Measurements from ENCODE around the gene FIGLA. TPM values are rescaled to one million over a fixed set of nuclear protein-coding genes. Genes with fewer than 3 reads are reported as not detected.

The FIGLA gene
- total RNA-seq, 4 donors from 2014 or later: not detected

DNA sequence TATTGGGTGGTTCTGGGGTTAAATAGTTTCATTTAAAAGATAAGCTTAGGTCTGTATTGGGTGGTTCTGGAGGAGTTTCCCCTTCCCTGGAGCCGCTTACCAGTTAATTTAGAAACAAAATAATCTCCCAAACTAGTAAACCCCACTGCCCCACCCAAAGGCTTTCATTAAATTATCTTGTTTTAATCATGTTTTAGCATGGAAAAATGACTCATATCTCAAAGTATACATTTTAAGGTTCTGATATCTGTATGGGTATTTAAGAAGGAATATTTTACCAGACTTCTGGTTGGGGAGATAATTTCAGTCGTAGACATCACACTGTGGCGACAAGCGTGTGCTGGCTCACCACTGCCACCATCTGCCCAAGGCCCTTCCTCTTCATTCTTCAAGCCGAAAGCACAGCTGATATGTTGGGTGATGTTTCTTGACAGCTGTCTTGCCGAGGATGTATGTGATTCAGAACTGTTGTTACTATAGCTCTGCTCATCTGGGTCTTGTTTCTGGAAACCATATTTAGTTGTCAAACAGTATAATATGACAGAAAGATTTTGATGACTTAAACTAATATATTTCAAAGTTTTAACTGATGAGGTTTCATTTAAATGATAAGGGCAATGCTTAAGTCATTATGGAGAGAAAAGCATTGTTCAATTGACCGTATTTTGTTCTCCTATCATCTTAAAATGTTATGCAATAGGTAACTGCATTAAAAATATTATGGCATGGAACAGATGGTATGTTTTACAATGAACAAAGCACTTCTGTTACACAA is 5.1 kb downstream of the FIGLA start:
- intact Hi-C loops (cut with DNase I; ENCODE audit: low total_unique reads): no loop called here
- no peak overlapping the region for H3K4me3 ChIP-seq (ENCODE audit: low read depth, poor library complexity, severe bottlenecking)
- 14 to 18% methylated on average over 7 of the region's 7 CpGs for WGBS, 2 donors
- DNase-seq (ENCODE audit: low spot score in 2 of 2): no peak
- TF ChIP-seq POLR2A (IDR thresholded peaks at IDR 0.05) (no peak), CTCF (IDR thresholded peaks at IDR 0.05) (no peak)

DNA sequence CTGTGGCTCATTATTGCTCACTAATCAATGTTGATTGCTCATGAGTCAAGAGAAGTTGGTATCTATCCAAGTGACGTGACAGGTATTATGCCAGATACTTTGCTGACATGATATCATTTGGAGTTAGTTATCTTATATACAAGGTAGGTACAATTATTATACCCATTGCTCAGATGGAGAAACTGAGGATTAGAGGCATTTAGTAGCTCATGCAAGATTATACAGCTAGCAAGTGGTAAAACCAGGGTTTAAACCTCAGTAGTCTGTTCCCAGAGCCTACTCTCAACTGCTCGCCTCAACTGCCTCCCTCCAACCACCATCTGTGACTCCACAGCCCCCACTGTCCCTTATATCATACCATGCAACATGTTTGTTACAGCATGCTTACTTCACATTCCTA is 6.1 kb downstream of the FIGLA start:
- no peak for TF ChIP-seq POLR2A (IDR thresholded peaks at IDR 0.05)
- no peak for TF ChIP-seq CTCF (IDR thresholded peaks at IDR 0.05)
- DNase-seq (ENCODE audit: low spot score in 2 of 2): no peak
- no peak overlapping the region for H3K4me3 ChIP-seq (ENCODE audit: low read depth, poor library complexity, severe bottlenecking)
- intact Hi-C loops (cut with DNase I; ENCODE audit: low total_unique reads): no loop called here
- WGBS, 2 donors: 81 to 85% methylated on average over 2 of the region's 2 CpGs

- no peak overlapping the region for H3K4me3 ChIP-seq (ENCODE audit: low read depth, poor library complexity, severe bottlenecking)
- DNase-seq (ENCODE audit: low spot score in 2 of 2): no peak
- WGBS, 2 donors: 49 to 58% methylated on average over 8 of the region's 8 CpGs
- intact Hi-C loops (cut with DNase I; ENCODE audit: low total_unique reads): no loop called here
- no peak for TF ChIP-seq CTCF (IDR thresholded peaks at IDR 0.05)
- TF ChIP-seq POLR2A (IDR thresholded peaks at IDR 0.05): no peak
Measured at GRCh38 chr2:70779911-70780545, 10.4 kb downstream of the FIGLA start.

GRCh38 chr2:70779491-70779890 is 11.0 kb downstream of the FIGLA start:
- no peak for DNase-seq (ENCODE audit: low spot score in 2 of 2)
- TF ChIP-seq POLR2A (IDR thresholded peaks at IDR 0.05) (no peak), CTCF (IDR thresholded peaks at IDR 0.05) (no peak)
- no peak overlapping the region for H3K4me3 ChIP-seq (ENCODE audit: low read depth, poor library complexity, severe bottlenecking)
- intact Hi-C loops (cut with DNase I; ENCODE audit: low total_unique reads): no loop called here
- 55 to 58% methylated on average over 3 of the region's 3 CpGs for WGBS, 2 donors

GRCh38 chr2:70778676-70779075 is 11.8 kb downstream of the FIGLA start:
- no peak for DNase-seq (ENCODE audit: low spot score in 2 of 2)
- TF ChIP-seq CTCF (IDR thresholded peaks at IDR 0.05): no peak
- TF ChIP-seq POLR2A (IDR thresholded peaks at IDR 0.05): no peak
- H3K4me3 ChIP-seq (ENCODE audit: low read depth, poor library complexity, severe bottlenecking): no peak overlapping the region
- intact Hi-C loops (cut with DNase I; ENCODE audit: low total_unique reads): no loop called here
- 53 to 58% methylated on average over 1 of the region's 1 CpG for WGBS, 2 donors

All from lower leg skin (tissue), 4 donors.